Endothelial cell of umbilical vein (primary cell): ENCODE results near the gene NLGN1. TPM values are rescaled to one million over a fixed set of nuclear protein-coding genes. Genes with fewer than 3 reads are reported as not detected.

ENCODE experiments used
- BruUV-seq: library from RNA; stranded (reverse); fragments of 400-500 nt; replicated peaks from 2 replicates; lab custom pipeline; 2021; lab: Mats Ljungman, UMichigan
- CTCF ChIA-PET: fragments of 300-600, 350-600 bp; sonication (Branson Sonifier 250); formaldehyde crosslinking; loops from one replicate; lab custom pipeline; 2021; ENCODE audit warnings: antibody characterized with exemption, inconsistent platforms; lab: Charles Lee
- POLR2A ChIA-PET: fragments of 300-600, 350-600 bp; sonication (Branson Sonifier 250); formaldehyde crosslinking; loops from one replicate; lab custom pipeline; 2021; ENCODE audit warnings: antibody characterized with exemption, inconsistent platforms; lab: Charles Lee
- DNase-seq: peaks from one replicate; pipeline ENCODE4 v3.0.0-alpha.2; 2011; ENCODE audit warnings: low read depth, low spot score
- FAIRE-seq: peaks from 2 replicates; lab custom pipeline; 2011; peaks lifted over from hg19 to GRCh38; lab: Jason Lieb, UNC
- H2AFZ ChIP-seq: 2 replicates; pipeline ENCODE4 v1.6.0; 2012; ENCODE audit warnings: low read depth, low read length, control low read depth, inconsistent platforms
- H3K27ac ChIP-seq: 2 replicates; pipeline ENCODE4 v1.5.1; 2011; ENCODE audit warnings: low read depth, mild to moderate bottlenecking, control low read depth, low read length, moderate library complexity; ENCODE audit not compliant: insufficient read depth
- H3K27me3 ChIP-seq, 2 experiments: 2 replicates each; pipeline versions ENCODE4 v1.6.0 to v1.6.1; 2011; ENCODE audit warnings: low read length in 2 of 2, mixed read lengths in 1 of 2; ENCODE audit not compliant: control insufficient read depth in 2 of 2, insufficient read depth in 2 of 2
- H3K36me3 ChIP-seq, 2 experiments: 2 replicates in 1 of 2; 3 replicates in 1 of 2; pipeline ENCODE4 v1.5.1; 2011; ENCODE audit warnings: low read length in 2 of 2, mild to moderate bottlenecking in 1 of 2, moderate library complexity in 1 of 2; ENCODE audit not compliant: control insufficient read depth in 2 of 2, insufficient read depth in 2 of 2; ENCODE audit errors: extremely low read depth in 1 of 2
- H3K4me1 ChIP-seq: 3 replicates; pipeline ENCODE4 v1.5.1; 2011; ENCODE audit warnings: mild to moderate bottlenecking, low read length; ENCODE audit not compliant: control insufficient read depth, insufficient read depth; ENCODE audit errors: extremely low read depth
- H3K4me2 ChIP-seq: 2 replicates; pipeline ENCODE4 v1.6.1; 2011; ENCODE audit warnings: low read length, control low read depth, mixed read lengths; ENCODE audit not compliant: insufficient read depth
- H3K4me3 ChIP-seq, 3 experiments: fragments of 200-600 bp in 1 of 3; sonication (generic), shearing (Covaris generic) in 1 of 3; replicated peaks in 1 of 3; 2 replicates each; pipeline ENCODE4 v1.5.1; 2011 to 2016; ENCODE audit warnings: control low read depth in 3 of 3, low read length in 3 of 3, mild to moderate bottlenecking in 2 of 3, inconsistent platforms in 1 of 3, low read depth in 1 of 3, moderate library complexity in 1 of 3; ENCODE audit not compliant: insufficient read depth in 1 of 3
- H3K79me2 ChIP-seq: 2 replicates; pipeline ENCODE4 v1.6.0; 2012; ENCODE audit warnings: low read length, inconsistent platforms; ENCODE audit not compliant: control insufficient read depth, insufficient read depth
- H3K9ac ChIP-seq: replicated peaks from 2 replicates; pipeline ENCODE3; 2011; ENCODE audit warnings: low read length, control low read depth; ENCODE audit not compliant: insufficient read depth; ENCODE audit errors: extremely low read depth
- H3K9me1 ChIP-seq: replicated peaks from 3 replicates; pipeline ENCODE4 v1.6.0; 2011; ENCODE audit warnings: mild to moderate bottlenecking, low read length; ENCODE audit not compliant: control insufficient read depth, insufficient read depth; ENCODE audit errors: extremely low read depth
- H3K9me3 ChIP-seq: replicated peaks from 2 replicates; pipeline ENCODE4 v1.5.1; 2012; ENCODE audit warnings: low read length, inconsistent platforms; ENCODE audit not compliant: control insufficient read depth, insufficient read depth
- H4K20me1 ChIP-seq: replicated peaks from 2 replicates; pipeline ENCODE3; 2011; ENCODE audit warnings: mild to moderate bottlenecking, low read length; ENCODE audit not compliant: control insufficient read depth, insufficient read depth; ENCODE audit errors: extremely low read depth
- EZH2 ChIP-seq: IDR thresholded peaks from 2 replicates; pipeline ENCODE4 v1.6.1; 2012; ENCODE audit warnings: borderline replicate concordance, low read depth, mild to moderate bottlenecking, moderate library complexity, low read length, inconsistent platforms; ENCODE audit not compliant: severe bottlenecking
- FOS ChIP-seq: IDR thresholded peaks from 2 replicates; pipeline ENCODE4 v1.6.1; 2011; ENCODE audit warnings: mild to moderate bottlenecking, low read length, moderate library complexity, borderline replicate concordance; ENCODE audit not compliant: insufficient read depth
- GATA2 ChIP-seq: IDR thresholded peaks from 2 replicates; pipeline ENCODE4 v1.7.0; 2011; ENCODE audit warnings: low read depth, mild to moderate bottlenecking, moderate library complexity, mixed read lengths, low read length; ENCODE audit not compliant: insufficient read length, insufficient read depth
- JUN ChIP-seq: IDR thresholded peaks from 2 replicates; pipeline ENCODE4 v1.6.1; 2011; ENCODE audit warnings: borderline replicate concordance, low read depth; ENCODE audit not compliant: insufficient read length, insufficient read depth
- MYC ChIP-seq: IDR thresholded peaks from one replicate; pipeline ENCODE4 v1.6.1; 2011; ENCODE audit warnings: mild to moderate bottlenecking, low read depth, low read length
- POLR2A ChIP-seq: IDR thresholded peaks from 2 replicates; pipeline ENCODE4 v1.6.1; 2012; ENCODE audit warnings: low read depth, mild to moderate bottlenecking, control low read depth, low read length
- POLR2AphosphoS5 ChIP-seq: IDR thresholded peaks from 2 replicates; pipeline ENCODE4 v1.6.1; 2012; ENCODE audit warnings: low read depth, mild to moderate bottlenecking, control low read depth, low read length, moderate library complexity; ENCODE audit not compliant: insufficient read depth
- dilution Hi-C: fragments of 300-500 bp; cut with MboI; formaldehyde crosslinking; loops from one replicate; pipeline ENCODE4 v1.15.0; 2019; ENCODE audit warnings: low sequenced_read_pairs; ENCODE audit not compliant: extremely low pct_ligation_motif_present
- intact Hi-C: fragments of 100-400 bp; cut with micrococcal nuclease; formaldehyde crosslinking; loops from one replicate; pipeline ENCODE4 v1.10.0; 2022
- polyA plus RNA-seq, 4 experiments: library from polyadenylated mRNA; depleted of rRNA in 3 of 4; stranded (reverse) in 3 of 4; unstranded in 1 of 4; fragments of >200 nt; gene quantifications; 2 replicates each; pipeline versions ENCODE4 v1.2.1 to v1.2.3, GENCODE V29; 2011 to 2012; ENCODE audit warnings: missing spikeins in 1 of 4
- total RNA-seq: library from RNA; stranded (reverse); gene quantifications from 2 replicates; pipeline ENCODE4 v1.2.3, GENCODE V29; 2021
- TF ChIP-seq, protein P1 (sequence below): IDR thresholded peaks from 2 replicates; pipeline ENCODE4 v1.6.1; 2011; ENCODE audit not compliant: insufficient read depth, insufficient read length
- TF ChIP-seq, protein P2 (sequence below), 2 donors: IDR thresholded peaks; 1 replicate in 1 of 2; 2 replicates in 1 of 2; pipeline ENCODE4 v1.5.1; 2011; ENCODE audit warnings: low read length in 2 of 2, mild to moderate bottlenecking in 2 of 2, moderate library complexity in 2 of 2, control low read depth in 1 of 2, inconsistent platforms in 1 of 2, low read depth in 1 of 2; ENCODE audit not compliant: insufficient read depth in 1 of 2; ENCODE audit errors: extremely low read depth in 1 of 2

Gene NLGN1
- total and polyA plus RNA-seq, 2 donors (not counting 3 experiments of a cell fraction or from before 2014, with no cell fraction given), result 7.9 to 16.3 TPM

DNA sequence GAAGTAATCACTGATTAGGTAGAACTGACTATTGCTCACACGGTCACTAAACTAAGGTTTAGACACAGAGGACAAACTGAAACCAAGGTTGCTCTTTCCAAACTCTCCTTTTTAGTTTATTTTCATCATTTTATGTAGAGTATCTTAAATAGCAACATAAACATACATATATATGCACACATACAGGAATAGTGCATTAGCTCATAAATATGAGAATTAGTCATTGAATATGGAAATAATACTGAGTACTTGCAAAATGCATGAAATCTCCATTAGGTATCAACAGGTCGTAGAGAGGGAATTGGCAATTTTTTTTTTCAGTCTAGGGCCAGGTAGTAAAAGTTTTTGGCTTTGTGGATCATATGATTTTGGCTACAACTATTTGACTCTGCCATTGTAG lies 557.1 kb downstream of the NLGN1 start:
- H3K36me3 ChIP-seq, result no peaks in the 10 kb centered on the region
- H3K4me2 ChIP-seq, result no peak overlapping the region
- H3K27me3 ChIP-seq, result no peaks in the 10 kb centered on the region
- no peak overlapping the region for H3K4me3 ChIP-seq
- DNase-seq (no peak), FAIRE-seq (no peak)
- no peak overlapping the region for H2AFZ ChIP-seq
- no peak overlapping the region for H3K27ac ChIP-seq
- H3K9ac ChIP-seq, result no peak overlapping the region
- no peaks in the 10 kb centered on the region for H4K20me1 ChIP-seq
- dilution Hi-C loops (no loop called here), intact Hi-C loops (no loop called here)
- TF ChIP-seq FOS (no peak), MYC (no peak), JUN (no peak), POLR2A (no peak), GATA2 (no peak), EZH2 (no peak)
- TF ChIP-seq, protein P1, sequence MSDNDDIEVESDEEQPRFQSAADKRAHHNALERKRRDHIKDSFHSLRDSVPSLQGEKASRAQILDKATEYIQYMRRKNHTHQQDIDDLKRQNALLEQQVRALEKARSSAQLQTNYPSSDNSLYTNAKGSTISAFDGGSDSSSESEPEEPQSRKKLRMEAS, result no peak
- no peaks in the 10 kb centered on the region for H3K4me1 ChIP-seq
- POLR2A ChIA-PET, result interaction anchor here (0.5 kb wide), 1 partner anchor 54 kb away, joined by 3 read pairs; no protein-coding TSS in a partner anchor
- CTCF ChIA-PET, result no interaction called here
- H3K9me3 ChIP-seq, result no peaks in the 10 kb centered on the region
- H3K9me1 ChIP-seq, result no peaks in the 10 kb centered on the region
- BruUV-seq, result no TSS peak
- no peaks in the 10 kb centered on the region for H3K79me2 ChIP-seq

DNA sequence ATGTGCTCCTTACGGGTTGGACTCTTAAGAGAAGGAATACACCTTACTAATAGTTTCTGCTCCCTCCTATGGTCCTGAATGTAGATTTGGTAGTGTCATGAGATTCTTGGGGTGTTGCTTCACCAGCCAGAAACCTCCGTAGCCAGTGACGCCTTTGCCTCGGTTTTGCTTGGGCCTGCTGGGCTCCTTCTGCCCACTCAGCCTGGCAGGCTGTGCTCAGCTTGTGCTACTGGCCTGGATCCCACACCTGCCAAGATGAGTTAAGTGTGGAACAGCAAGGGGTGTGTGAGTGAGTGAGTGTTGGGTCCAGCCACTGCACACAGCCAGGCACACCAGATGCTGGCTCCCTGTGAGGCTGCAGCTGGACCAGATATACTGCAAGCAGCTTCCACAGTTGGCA lies 560.1 kb downstream of the NLGN1 start:
- H3K27me3 ChIP-seq, result no peaks in the 10 kb centered on the region
- POLR2A ChIA-PET, result interaction anchor here (0.6 kb wide), 1 partner anchor 226 kb away, joined by 3 read pairs; no protein-coding TSS in a partner anchor
- BruUV-seq, result no TSS peak
- H3K4me1 ChIP-seq, result no peaks in the 10 kb centered on the region
- no peaks in the 10 kb centered on the region for H3K79me2 ChIP-seq
- no peaks in the 10 kb centered on the region for H4K20me1 ChIP-seq
- CTCF ChIA-PET, result interaction anchor here (1.0 to 1.4 kb wide), 4 partner anchors 8 to 225 kb away, joined by 3 read pairs; no protein-coding TSS in a partner anchor
- FAIRE-seq (no peak), DNase-seq (no peak)
- H2AFZ ChIP-seq, result no peak overlapping the region
- no peak overlapping the region for H3K4me3 ChIP-seq
- no peaks in the 10 kb centered on the region for H3K36me3 ChIP-seq
- H3K9me3 ChIP-seq, result no peaks in the 10 kb centered on the region
- dilution Hi-C loops, result no loop called here
- H3K9ac ChIP-seq, result no peak overlapping the region
- H3K9me1 ChIP-seq, result no peaks in the 10 kb centered on the region
- H3K4me2 ChIP-seq, result no peak overlapping the region
- intact Hi-C loops, result no loop called here
- TF ChIP-seq FOS, result no peak
- no peak for TF ChIP-seq EZH2
- no peak for TF ChIP-seq POLR2A
- TF ChIP-seq, protein P1, result no peak
- no peak for TF ChIP-seq JUN
- TF ChIP-seq, protein P2, sequence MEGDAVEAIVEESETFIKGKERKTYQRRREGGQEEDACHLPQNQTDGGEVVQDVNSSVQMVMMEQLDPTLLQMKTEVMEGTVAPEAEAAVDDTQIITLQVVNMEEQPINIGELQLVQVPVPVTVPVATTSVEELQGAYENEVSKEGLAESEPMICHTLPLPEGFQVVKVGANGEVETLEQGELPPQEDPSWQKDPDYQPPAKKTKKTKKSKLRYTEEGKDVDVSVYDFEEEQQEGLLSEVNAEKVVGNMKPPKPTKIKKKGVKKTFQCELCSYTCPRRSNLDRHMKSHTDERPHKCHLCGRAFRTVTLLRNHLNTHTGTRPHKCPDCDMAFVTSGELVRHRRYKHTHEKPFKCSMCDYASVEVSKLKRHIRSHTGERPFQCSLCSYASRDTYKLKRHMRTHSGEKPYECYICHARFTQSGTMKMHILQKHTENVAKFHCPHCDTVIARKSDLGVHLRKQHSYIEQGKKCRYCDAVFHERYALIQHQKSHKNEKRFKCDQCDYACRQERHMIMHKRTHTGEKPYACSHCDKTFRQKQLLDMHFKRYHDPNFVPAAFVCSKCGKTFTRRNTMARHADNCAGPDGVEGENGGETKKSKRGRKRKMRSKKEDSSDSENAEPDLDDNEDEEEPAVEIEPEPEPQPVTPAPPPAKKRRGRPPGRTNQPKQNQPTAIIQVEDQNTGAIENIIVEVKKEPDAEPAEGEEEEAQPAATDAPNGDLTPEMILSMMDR (IDR thresholded peaks at IDR 0.05; ENCODE audit: extremely low read depth in 1 of 2, insufficient read depth in 1 of 2, low read depth in 1 of 2, low read length in 2 of 2), result no peak
- no peak for TF ChIP-seq MYC
- no peak for TF ChIP-seq GATA2
- TF ChIP-seq POLR2AphosphoS5, result no peak
- H3K27ac ChIP-seq, result no peak overlapping the region
